GM12878 (cell line): ENCODE data around the gene TIPRL. TPM values are rescaled to one million over a fixed set of nuclear protein-coding genes. Genes with fewer than 3 reads are reported as not detected.

Experiments used
- HDAC6 ChIP-seq: fragments of 200-600 bp; sonication (generic); IDR thresholded peaks from one replicate; pipeline ENCODE4 v1.8.0; 2017; ENCODE audit warnings: antibody characterized with exemption; ENCODE audit not compliant: unreplicated experiment
- PRDM15 ChIP-seq: fragments of 450-650 bp; formaldehyde crosslinking; IDR thresholded peaks from 2 replicates; pipeline ENCODE4 v1.4.0; 2020; ENCODE audit warnings: mild to moderate bottlenecking, moderate library complexity
- ZNF24 ChIP-seq: fragments of 450-650 bp; IDR thresholded peaks from 2 replicates; pipeline ENCODE4 v1.6.1; 2017; ENCODE audit warnings: antibody characterized with exemption, mild to moderate bottlenecking
- ZNF687 ChIP-seq: fragments of 450-650 bp; IDR thresholded peaks from 2 replicates; pipeline ENCODE4 v1.6.1; 2017; ENCODE audit warnings: mild to moderate bottlenecking, moderate library complexity
- polyA plus RNA-seq, 11 experiments: library from polyadenylated mRNA; depleted of rRNA in 4 of 11; unstranded in 6 of 11; stranded (reverse) in 5 of 11; fragments of >200 nt; fragmentation: Nextera tagmentation in 4 of 11; fragmentation: Illumina TruSeq in 1 of 11; extraction: Ambion mirVana in 4 of 11; extraction: Trizol in 1 of 11; gene quantifications; 1 replicate in 1 of 11; 2 replicates in 10 of 11; pipeline versions ENCODE4 v1.2.1 to v1.2.3, GENCODE V29; 2011 to 2016; ENCODE audit warnings: inconsistent platforms in 2 of 11, missing spikeins in 2 of 11, low read depth in 1 of 11
- total RNA-seq, 4 experiments: library from RNA; depleted of rRNA in 3 of 4; stranded (reverse); fragments of >200 nt in 3 of 4; fragmentation: Illumina TruSeq in 1 of 4; extraction: Trizol in 1 of 4; gene quantifications; 2 replicates each; pipeline versions ENCODE4 v1.2.1 to v1.2.3, GENCODE V29; 2013 to 2021

TIPRL gene
- total and polyA plus RNA-seq, 10 of the 15 experiments (the other 5 are each of a cell fraction or from before 2014, with no cell fraction given), result 36.4 to 72.1 (median 49.9) TPM

GRCh38 chr1:168135921-168136708 lies 42.6 kb upstream of the TIPRL start (continued):
- no peak for TF ChIP-seq PRDM15 (CRISPR knock-in tag)
- TF ChIP-seq ZNF687, result no peak
- TF ChIP-seq HDAC6, result peak; percentile 78
- no peak for TF ChIP-seq ZNF24
